Measurements from ENCODE around the gene POC1B.

Gene POC1B

GRCh38 chr12:89544681-89545184 is 18.9 kb upstream of the POC1B start:
- no peak overlapping the region for H3K9ac ChIP-seq (ENCODE audit: low read length)
- H3K27me3 ChIP-seq (ENCODE audit: insufficient read depth, low read length): no peaks in the 10 kb centered on the region
- no peak overlapping the region for H3K27ac ChIP-seq (ENCODE audit: low read depth, low read length, poor library complexity, severe bottlenecking)
- H3K4me3 ChIP-seq (ENCODE audit: low read depth, low read length, poor library complexity, severe bottlenecking): no peak overlapping the region
- no peak overlapping the region for H3K4me2 ChIP-seq (ENCODE audit: low read length)
- H3K9me3 ChIP-seq (ENCODE audit: low read length): no peaks in the 10 kb centered on the region
- TF ChIP-seq EZH2 (IDR thresholded peaks at IDR 0.05; ENCODE audit: borderline replicate concordance, low read length) (no peak), CTCF (IDR thresholded peaks at IDR 0.05; ENCODE audit: low read length) (no peak)
- H3K36me3 ChIP-seq (ENCODE audit: insufficient read depth, low read length): no peaks in the 10 kb centered on the region
- H4K20me1 ChIP-seq (ENCODE audit: insufficient read depth, low read length): no peaks in the 10 kb centered on the region
- H3K4me1 ChIP-seq (ENCODE audit: insufficient read depth, low read length, severe bottlenecking): peaks cover 3% of the 10 kb centered on the region
- no peaks in the 10 kb centered on the region for H3K9me2 ChIP-seq (ENCODE audit: low read depth, low read length)
- H3K79me2 ChIP-seq (ENCODE audit: insufficient read depth, low read length): no peaks in the 10 kb centered on the region
- no peaks in the 10 kb centered on the region for H3F3A ChIP-seq (ENCODE audit: insufficient read depth, low read length)
- no peak overlapping the region for H2AFZ ChIP-seq (ENCODE audit: low read length)

DNA sequence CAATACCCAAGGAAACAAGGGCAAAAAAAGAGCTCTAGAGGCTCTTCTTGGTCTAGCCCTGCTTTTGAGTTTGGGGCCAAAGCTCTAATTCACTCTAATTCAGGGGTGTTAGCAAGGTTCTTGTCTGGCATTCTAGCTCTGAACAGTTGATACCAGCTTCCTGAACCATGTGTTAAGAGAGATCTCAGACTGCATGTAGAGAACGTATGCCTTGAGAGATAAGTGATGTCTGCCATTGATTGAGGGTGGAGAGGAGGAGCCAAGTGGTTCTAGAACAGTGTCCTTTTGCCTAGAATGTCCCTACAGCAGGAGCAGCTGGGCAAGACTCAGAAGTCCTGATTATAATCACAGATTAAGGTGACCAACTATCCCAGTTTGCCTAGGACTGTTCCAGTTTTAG is 18.2 kb upstream of the POC1B start:
- Histone ChIP-seq H4K20me1 (ENCODE audit: insufficient read depth, low read length) (no peaks in the 10 kb centered on the region), H3K4me1 (ENCODE audit: insufficient read depth, low read length, severe bottlenecking) (peaks cover 3% of the 10 kb centered on the region), H2AFZ (ENCODE audit: low read length) (no peak overlapping the region), H3K9me3 (ENCODE audit: low read length) (no peaks in the 10 kb centered on the region), H3K9me2 (ENCODE audit: low read depth, low read length) (no peaks in the 10 kb centered on the region), H3K79me2 (ENCODE audit: insufficient read depth, low read length) (no peaks in the 10 kb centered on the region), H3K9ac (ENCODE audit: low read length) (no peak overlapping the region), H3K27me3 (ENCODE audit: insufficient read depth, low read length) (no peaks in the 10 kb centered on the region), H3K27ac (ENCODE audit: low read depth, low read length, poor library complexity, severe bottlenecking) (no peak overlapping the region), H3K4me3 (ENCODE audit: low read depth, low read length, poor library complexity, severe bottlenecking) (no peak overlapping the region), H3F3A (ENCODE audit: insufficient read depth, low read length) (no peaks in the 10 kb centered on the region), H3K4me2 (ENCODE audit: low read length) (no peak overlapping the region), H3K36me3 (ENCODE audit: insufficient read depth, low read length) (no peaks in the 10 kb centered on the region)
- no peak for TF ChIP-seq CTCF (IDR thresholded peaks at IDR 0.05; ENCODE audit: low read length)
- no peak for TF ChIP-seq EZH2 (IDR thresholded peaks at IDR 0.05; ENCODE audit: borderline replicate concordance, low read length)

- Histone ChIP-seq H3K27ac (ENCODE audit: low read depth, low read length, poor library complexity, severe bottlenecking) (no peak overlapping the region), H3K9me3 (ENCODE audit: low read length) (no peaks in the 10 kb centered on the region), H3K79me2 (ENCODE audit: insufficient read depth, low read length) (no peaks in the 10 kb centered on the region), H3K4me2 (ENCODE audit: low read length) (no peak overlapping the region), H3K27me3 (ENCODE audit: insufficient read depth, low read length) (no peaks in the 10 kb centered on the region), H3K36me3 (ENCODE audit: insufficient read depth, low read length) (no peaks in the 10 kb centered on the region), H3K9me2 (ENCODE audit: low read depth, low read length) (no peaks in the 10 kb centered on the region), H3K4me1 (ENCODE audit: insufficient read depth, low read length, severe bottlenecking) (peaks cover 3% of the 10 kb centered on the region), H2AFZ (ENCODE audit: low read length) (no peak overlapping the region), H4K20me1 (ENCODE audit: insufficient read depth, low read length) (no peaks in the 10 kb centered on the region), H3K9ac (ENCODE audit: low read length) (no peak overlapping the region), H3K4me3 (ENCODE audit: low read depth, low read length, poor library complexity, severe bottlenecking) (no peak overlapping the region), H3F3A (ENCODE audit: insufficient read depth, low read length) (no peaks in the 10 kb centered on the region)
- TF ChIP-seq EZH2 (IDR thresholded peaks at IDR 0.05; ENCODE audit: borderline replicate concordance, low read length) (no peak), CTCF (IDR thresholded peaks at IDR 0.05; ENCODE audit: low read length) (peak; percentile 90)
These were observed 17.2 kb upstream of the POC1B start for GRCh38 chr12:89542912-89543592.

Measured in OCI-LY1 (cell line).